ENCODE measurements around the gene ANKEF1. TPM values are rescaled to one million over a fixed set of nuclear protein-coding genes. Genes with fewer than 3 reads are reported as not detected.
A peak's percentile ranks its signal among the peaks of the same experiment; 100 is the strongest.

Gene ANKEF1
- 10 to 100 TPM; 14.4 to 32.4 TPM for total RNA-seq
- 52.1 TPM for polyA plus RNA-seq (ENCODE audit: insufficient read depth, low read depth, low replicate concordance)
- long read RNA-seq, donor 1, full-length matches to known transcripts: 1 of 1 reads
- long read RNA-seq, donor 1, partial matches to known transcripts: 0 of 1 reads
- long read RNA-seq, donor 1, other reads (novel, unspliced or antisense): 0 of 1 reads
- long read RNA-seq, donor 2: 0 reads

GRCh38 chr20:10034717-10035571 lies at the start of gene ANKEF1:
TSS of gene ANKEF1 (plus strand) at chr20:10034987. CDS start at chr20:10038302, 3,315 bp downstream.
- intact Hi-C loops (cut with DNase I; ENCODE audit: low total_unique reads): no loop called here
- TF ChIP-seq, protein P1, sequence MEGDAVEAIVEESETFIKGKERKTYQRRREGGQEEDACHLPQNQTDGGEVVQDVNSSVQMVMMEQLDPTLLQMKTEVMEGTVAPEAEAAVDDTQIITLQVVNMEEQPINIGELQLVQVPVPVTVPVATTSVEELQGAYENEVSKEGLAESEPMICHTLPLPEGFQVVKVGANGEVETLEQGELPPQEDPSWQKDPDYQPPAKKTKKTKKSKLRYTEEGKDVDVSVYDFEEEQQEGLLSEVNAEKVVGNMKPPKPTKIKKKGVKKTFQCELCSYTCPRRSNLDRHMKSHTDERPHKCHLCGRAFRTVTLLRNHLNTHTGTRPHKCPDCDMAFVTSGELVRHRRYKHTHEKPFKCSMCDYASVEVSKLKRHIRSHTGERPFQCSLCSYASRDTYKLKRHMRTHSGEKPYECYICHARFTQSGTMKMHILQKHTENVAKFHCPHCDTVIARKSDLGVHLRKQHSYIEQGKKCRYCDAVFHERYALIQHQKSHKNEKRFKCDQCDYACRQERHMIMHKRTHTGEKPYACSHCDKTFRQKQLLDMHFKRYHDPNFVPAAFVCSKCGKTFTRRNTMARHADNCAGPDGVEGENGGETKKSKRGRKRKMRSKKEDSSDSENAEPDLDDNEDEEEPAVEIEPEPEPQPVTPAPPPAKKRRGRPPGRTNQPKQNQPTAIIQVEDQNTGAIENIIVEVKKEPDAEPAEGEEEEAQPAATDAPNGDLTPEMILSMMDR (IDR thresholded peaks at IDR 0.05): no peak
- no peak for TF ChIP-seq POLR2A (IDR thresholded peaks at IDR 0.05)
- Histone ChIP-seq H3K9me3 (no peaks in the 10 kb centered on the region), H3K4me1 (peaks cover 13% of the 10 kb centered on the region), H3K4me3 (peak within 1 kb of the TSS; percentile 46 to 73), H3K36me3 (ENCODE audit: low read depth, missing control alignments) (no peaks in the 10 kb centered on the region), H3K27ac (peak within 1 kb of the TSS; percentile 58 to 86), H3K27me3 (no peaks in the 10 kb centered on the region)
- 4 to 16% methylated on average over 7 to 38 of the region's 65 CpGs for WGBS, 2 donors
- DNase-seq: peak; percentile 84

DNA sequence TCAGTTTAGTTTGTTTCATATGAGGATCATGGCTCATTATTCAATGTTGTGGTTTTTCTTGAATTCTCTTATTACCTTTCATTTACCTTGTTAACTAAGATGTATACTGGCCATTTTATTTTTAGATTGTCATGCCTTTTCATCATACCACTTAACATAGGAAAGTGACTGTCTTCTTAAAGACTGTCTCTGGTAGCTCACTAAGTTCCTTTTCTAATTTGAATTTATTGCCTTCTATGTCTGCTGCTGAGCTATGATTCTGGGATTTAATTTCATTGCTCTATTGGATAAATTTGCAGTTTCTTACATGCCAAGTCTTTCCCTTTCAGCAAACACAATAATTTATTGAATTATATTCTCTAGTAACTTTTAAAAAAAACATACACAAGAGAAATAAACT lies 49.5 kb upstream of the ANKEF1 start:
- Histone ChIP-seq H3K4me1 (no peaks in the 10 kb centered on the region), H3K27me3 (no peaks in the 10 kb centered on the region), H3K4me3 (no peak overlapping the region), H3K36me3 (ENCODE audit: low read depth, missing control alignments) (no peaks in the 10 kb centered on the region), H3K27ac (no peak overlapping the region), H3K9me3 (no peaks in the 10 kb centered on the region)
- TF ChIP-seq, protein P1 (IDR thresholded peaks at IDR 0.05): no peak
- no peak for TF ChIP-seq POLR2A (IDR thresholded peaks at IDR 0.05)
- no peak for DNase-seq
- intact Hi-C loops (cut with DNase I; ENCODE audit: low total_unique reads): no loop called here

DNA sequence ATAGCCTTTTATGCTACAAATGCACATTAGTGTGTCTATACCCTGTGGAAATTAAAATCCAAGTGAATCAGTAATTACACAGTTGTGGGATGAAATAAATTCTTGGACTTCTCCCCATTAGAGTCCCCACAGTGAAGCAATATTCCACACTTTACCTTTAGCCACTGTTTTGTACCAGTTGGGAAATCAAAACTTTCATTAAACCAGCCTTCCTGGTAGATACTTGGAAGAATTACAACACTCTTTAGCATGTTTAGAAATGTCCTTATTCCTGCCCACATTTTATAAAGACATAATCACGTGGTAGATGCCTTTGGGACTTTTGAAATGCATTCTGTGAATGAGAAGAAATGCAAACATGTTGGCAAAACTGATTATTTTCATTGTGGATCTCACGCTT lies 49.0 kb upstream of the ANKEF1 start:
- no peaks in the 10 kb centered on the region for H3K4me1 ChIP-seq
- WGBS, 2 donors: 80 to 83% methylated on average over 2 of the region's 2 CpGs
- H3K27me3 ChIP-seq: no peaks in the 10 kb centered on the region
- no peak for DNase-seq
- H3K36me3 ChIP-seq (ENCODE audit: low read depth, missing control alignments): no peaks in the 10 kb centered on the region
- TF ChIP-seq, protein P1 (IDR thresholded peaks at IDR 0.05): no peak
- TF ChIP-seq POLR2A (IDR thresholded peaks at IDR 0.05): no peak
- intact Hi-C loops (cut with DNase I; ENCODE audit: low total_unique reads): no loop called here
- no peaks in the 10 kb centered on the region for H3K9me3 ChIP-seq
- H3K4me3 ChIP-seq: no peak overlapping the region
- H3K27ac ChIP-seq: no peak overlapping the region

DNA sequence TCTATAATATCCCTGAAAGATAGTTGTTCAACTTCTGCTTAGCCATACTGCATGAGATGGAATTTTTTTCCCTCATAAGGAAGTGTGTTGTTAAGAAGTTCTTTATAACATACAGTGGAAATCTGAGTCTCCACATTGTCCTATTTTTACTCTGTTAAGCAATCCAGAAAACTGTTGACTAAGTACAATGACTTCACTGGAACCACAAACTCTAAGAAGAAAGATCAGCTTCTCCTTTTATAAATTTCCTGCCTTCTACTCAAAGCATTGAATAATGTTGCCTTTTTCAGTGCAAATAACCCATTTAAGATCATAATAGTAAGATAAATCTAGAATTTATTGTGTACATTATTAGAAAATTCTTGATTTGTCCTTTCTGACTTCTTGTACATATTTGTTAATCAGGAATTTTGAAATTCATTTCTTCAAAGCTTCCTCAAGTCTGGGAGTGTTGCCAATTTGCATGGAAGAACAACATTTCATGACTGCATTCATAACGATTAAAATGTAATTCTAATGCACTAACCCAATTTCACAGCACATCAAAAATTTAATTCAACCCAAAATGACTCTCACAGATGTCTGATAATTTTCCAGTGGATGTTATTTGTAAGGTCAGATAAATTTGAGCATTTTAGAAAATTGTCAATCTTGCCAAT lies 45.6 kb upstream of the ANKEF1 start:
- Histone ChIP-seq H3K4me1 (no peaks in the 10 kb centered on the region), H3K27ac (no peak overlapping the region), H3K9me3 (no peaks in the 10 kb centered on the region), H3K4me3 (no peak overlapping the region), H3K36me3 (ENCODE audit: low read depth, missing control alignments) (no peaks in the 10 kb centered on the region), H3K27me3 (no peaks in the 10 kb centered on the region)
- WGBS, 2 donors: 15 to 21% methylated on average over 1 of the region's 1 CpG
- intact Hi-C loops (cut with DNase I; ENCODE audit: low total_unique reads): no loop called here
- DNase-seq: no peak
- TF ChIP-seq, protein P1 (IDR thresholded peaks at IDR 0.05): no peak

All from testis (tissue), 5 donors.